Thoracic aorta endothelial cell (primary cell): Measurements from ENCODE around the gene LORICRIN. TPM values are rescaled to one million over a fixed set of nuclear protein-coding genes. Genes with fewer than 3 reads are reported as not detected.

Experiments used
- total RNA-seq: library from RNA; depleted of rRNA; stranded (reverse); fragments of >200 nt; gene quantifications from 2 replicates; pipeline ENCODE4 v1.2.3, GENCODE V29; 2012

The LORICRIN gene, protein sequence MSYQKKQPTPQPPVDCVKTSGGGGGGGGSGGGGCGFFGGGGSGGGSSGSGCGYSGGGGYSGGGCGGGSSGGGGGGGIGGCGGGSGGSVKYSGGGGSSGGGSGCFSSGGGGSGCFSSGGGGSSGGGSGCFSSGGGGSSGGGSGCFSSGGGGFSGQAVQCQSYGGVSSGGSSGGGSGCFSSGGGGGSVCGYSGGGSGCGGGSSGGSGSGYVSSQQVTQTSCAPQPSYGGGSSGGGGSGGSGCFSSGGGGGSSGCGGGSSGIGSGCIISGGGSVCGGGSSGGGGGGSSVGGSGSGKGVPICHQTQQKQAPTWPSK
- total RNA-seq = not detected in 2 replicates

DNA sequence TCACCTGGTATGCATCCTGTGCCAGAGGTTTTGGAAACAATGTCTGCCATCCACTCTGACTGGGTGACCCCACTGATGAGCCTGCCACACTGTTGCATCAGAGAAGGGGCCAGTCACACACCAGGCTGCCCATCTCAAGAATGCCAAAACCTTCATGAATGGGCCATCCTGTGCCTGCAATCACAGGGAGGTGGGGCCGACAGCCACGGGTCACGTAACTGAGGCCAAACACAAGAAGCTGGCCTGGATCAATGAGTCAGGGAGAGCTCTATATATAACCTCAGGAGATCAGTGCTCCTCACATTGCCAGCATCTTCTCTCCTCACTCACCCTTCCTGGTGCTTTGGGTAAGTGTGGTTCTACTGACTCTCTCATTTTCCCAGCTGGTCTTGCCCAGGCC is at the start of gene LORICRIN:
TSS of gene LORICRIN (plus strand) at position 301 of the 400 bp plus-strand sequence. CDS start 1,263 bp downstream, outside the sequence.

GRCh38 chr1:153217212-153217611 is 42.3 kb upstream of the LORICRIN start, which contains the start of gene PRR9:
PRR9 (plus strand) TSS chr1:153217584; CDS start chr1:153218145, 561 bp downstream.

Other genes with a start within 250 kb of the LORICRIN start
- gene SPRR1B, start 228.5 kb upstream of the LORICRIN start, total RNA-seq = not detected in 2 replicates
- not detected in 2 replicates for gene SPRR2D, start 218.6 kb upstream of the LORICRIN start, total RNA-seq
- not detected in 2 replicates for gene SPRR2A, start 202.2 kb upstream of the LORICRIN start, total RNA-seq
- not detected in 2 replicates for gene SPRR2B, start 188.1 kb upstream of the LORICRIN start, total RNA-seq
- not detected in 2 replicates for gene SPRR2E, start 165.2 kb upstream of the LORICRIN start, total RNA-seq
- not detected in 2 replicates for gene SPRR2F, start 146.2 kb upstream of the LORICRIN start, total RNA-seq
- gene SPRR2G, start 108.8 kb upstream of the LORICRIN start, total RNA-seq = not detected in 2 replicates
- gene LELP1, start 56.3 kb upstream of the LORICRIN start, total RNA-seq = not detected in 2 replicates
- gene PRR9, start 42.1 kb upstream of the LORICRIN start, total RNA-seq = not detected in 2 replicates
- not detected in 2 replicates for gene PGLYRP3, start 53.3 kb downstream of the LORICRIN start, total RNA-seq
- gene PGLYRP4, start 89.2 kb downstream of the LORICRIN start, total RNA-seq = not detected in 2 replicates
- gene S100A9, start 98.2 kb downstream of the LORICRIN start, total RNA-seq = not detected in 2 replicates
- gene S100A12, start 115.9 kb downstream of the LORICRIN start, total RNA-seq = not detected in 2 replicates
- not detected in 2 replicates for gene S100A8, start 131.4 kb downstream of the LORICRIN start, total RNA-seq
- not detected in 2 replicates for gene S100A7A, start 156.8 kb downstream of the LORICRIN start, total RNA-seq
- gene S100A7, start 201.0 kb downstream of the LORICRIN start, total RNA-seq = not detected in 2 replicates